Ishikawa (cell line): Measurements from ENCODE around the gene GNGT1.

Source experiments
- CEBPB ChIP-seq: IDR thresholded peaks from 2 replicates; pipeline ENCODE4 v1.6.1; 2012
- CREB1 ChIP-seq: IDR thresholded peaks from 2 replicates; pipeline ENCODE4 v1.6.1; 2012; ENCODE audit warnings: low read depth
- EGR1 ChIP-seq: IDR thresholded peaks from 2 replicates; pipeline ENCODE4 v1.6.1; 2012
- EP300 ChIP-seq: IDR thresholded peaks from 2 replicates; pipeline ENCODE4 v1.6.1; 2012; ENCODE audit warnings: borderline replicate concordance
- FOXM1 ChIP-seq: IDR thresholded peaks from 2 replicates; pipeline ENCODE4 v1.6.1; 2012; ENCODE audit warnings: low read depth, borderline replicate concordance
- MAX ChIP-seq: IDR thresholded peaks from 2 replicates; pipeline ENCODE4 v1.6.1; 2012
- NFIC ChIP-seq: IDR thresholded peaks from 2 replicates; pipeline ENCODE4 v1.6.1; 2012
- RAD21 ChIP-seq: IDR thresholded peaks from 2 replicates; pipeline ENCODE4 v1.6.1; 2012; ENCODE audit warnings: low read depth
- REST ChIP-seq: IDR thresholded peaks from 2 replicates; pipeline ENCODE4 v1.6.1; 2012; ENCODE audit warnings: low read depth, mild to moderate bottlenecking
- TAF1 ChIP-seq: IDR thresholded peaks from 2 replicates; pipeline ENCODE4 v1.6.1; 2012; ENCODE audit warnings: low read depth, mild to moderate bottlenecking
- TCF12 ChIP-seq: IDR thresholded peaks from 2 replicates; pipeline ENCODE4 v1.6.1; 2012; ENCODE audit warnings: low read depth
- TEAD4 ChIP-seq: IDR thresholded peaks from 2 replicates; pipeline ENCODE4 v1.6.1; 2012
- USF1 ChIP-seq: IDR thresholded peaks from 2 replicates; pipeline ENCODE4 v1.6.1; 2012
- YY1 ChIP-seq: IDR thresholded peaks from 2 replicates; pipeline ENCODE4 v1.6.1; 2012; ENCODE audit warnings: low read depth
- ZBTB7A ChIP-seq: IDR thresholded peaks from 2 replicates; pipeline ENCODE4 v1.6.1; 2012; ENCODE audit warnings: low read depth

GNGT1 gene

GRCh38 chr7:93937818-93938217, 31.5 kb downstream of the GNGT1 start:
- TF ChIP-seq RAD21, result no peak
- no peak for TF ChIP-seq FOXM1
- no peak for TF ChIP-seq CREB1
- no peak for TF ChIP-seq USF1
- no peak for TF ChIP-seq CEBPB
- no peak for TF ChIP-seq TEAD4
- TF ChIP-seq TAF1, result no peak
- no peak for TF ChIP-seq REST
- TF ChIP-seq YY1, result no peak
- no peak for TF ChIP-seq ZBTB7A
- no peak for TF ChIP-seq MAX

GRCh38 chr7:93938293-93938692, 31.9 kb downstream of the GNGT1 start:
- TF ChIP-seq CREB1 (no peak), TCF12 (no peak), FOXM1 (no peak), MAX (no peak), CEBPB (no peak), REST (no peak), TAF1 (no peak), EP300 (no peak), USF1 (no peak), YY1 (no peak), RAD21 (no peak), ZBTB7A (no peak), NFIC (no peak), EGR1 (no peak), TEAD4 (no peak)

- TF ChIP-seq EP300 (no peak), FOXM1 (no peak), ZBTB7A (no peak), CREB1 (no peak), TAF1 (no peak), REST (no peak), TEAD4 (no peak), MAX (no peak), USF1 (no peak), NFIC (no peak), YY1 (no peak), CEBPB (no peak), RAD21 (no peak)
These were observed 35.6 kb downstream of the GNGT1 start for GRCh38 chr7:93941945-93942344.

GRCh38 chr7:93943816-93944540, 37.6 kb downstream of the GNGT1 start:
- TF ChIP-seq FOXM1 (no peak), EGR1 (no peak), CREB1 (no peak), USF1 (no peak), MAX (no peak), TCF12 (no peak), NFIC (no peak), CEBPB (no peak), TEAD4 (no peak), ZBTB7A (no peak), RAD21 (no peak), EP300 (no peak)
